ENCODE results near the gene TMEM200B.

The TMEM200B gene

DNA sequence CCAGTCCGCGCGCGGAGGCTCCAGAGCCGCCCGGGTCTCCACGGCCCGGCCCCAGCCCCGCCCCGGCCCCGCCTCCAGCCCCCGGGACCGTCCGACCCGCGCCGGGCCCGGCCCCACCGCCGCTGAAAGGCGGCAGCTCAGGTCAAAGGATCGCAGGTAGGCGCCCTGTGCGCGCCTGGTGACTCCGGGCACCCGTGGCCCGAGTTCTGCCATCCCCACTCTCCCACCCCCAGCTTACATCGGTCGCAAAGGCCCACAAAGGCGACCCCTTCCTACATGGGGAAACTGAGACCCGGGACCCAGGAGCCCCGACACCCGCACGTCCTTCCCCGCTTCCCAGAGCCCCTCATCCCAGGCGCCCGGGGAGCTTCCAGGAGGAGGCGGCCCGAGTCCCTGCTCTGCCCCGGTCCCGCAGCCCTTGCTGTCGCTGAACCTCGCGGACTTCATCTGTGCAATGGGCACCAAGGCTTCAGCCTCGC is at the start of gene TMEM200B:
TSS of gene TMEM200B (minus strand) at position 17 of the 479 bp plus-strand sequence. CDS start 2,075 bp downstream, outside the sequence.
- TF ChIP-seq GATA3 (IDR thresholded peaks at IDR 0.05; ENCODE audit: low read depth, low read length) (no peak), GATA2 (IDR thresholded peaks at IDR 0.05; ENCODE audit: low read depth, low read length) (no peak)

DNA sequence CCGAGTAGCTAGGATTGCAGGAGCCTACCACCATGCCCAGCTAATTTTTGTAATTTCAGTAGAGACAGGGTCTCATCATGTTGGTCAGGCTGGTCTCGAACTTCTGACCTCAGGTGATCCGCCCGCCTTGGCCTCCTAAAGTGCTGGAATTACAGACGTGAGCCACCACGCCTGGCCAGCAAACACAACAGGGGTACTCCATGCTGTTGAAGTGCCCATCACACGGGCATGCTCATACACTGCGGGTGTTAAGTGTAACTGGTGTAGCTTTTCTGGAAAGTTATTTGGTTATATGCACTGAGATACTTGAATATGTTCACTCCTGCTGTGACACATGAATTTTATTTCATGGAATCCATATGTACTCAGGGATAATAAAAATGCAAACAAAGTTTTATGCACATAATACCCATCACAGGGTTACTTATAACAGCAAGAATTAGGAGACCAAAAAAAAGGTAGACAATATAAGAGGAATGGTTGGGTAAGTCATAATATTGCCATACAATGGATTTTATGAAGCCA is 48.8 kb upstream of the TMEM200B start:
- TF ChIP-seq GATA2 (IDR thresholded peaks at IDR 0.05; ENCODE audit: low read depth, low read length) (no peak), GATA3 (IDR thresholded peaks at IDR 0.05; ENCODE audit: low read depth, low read length) (no peak)

DNA sequence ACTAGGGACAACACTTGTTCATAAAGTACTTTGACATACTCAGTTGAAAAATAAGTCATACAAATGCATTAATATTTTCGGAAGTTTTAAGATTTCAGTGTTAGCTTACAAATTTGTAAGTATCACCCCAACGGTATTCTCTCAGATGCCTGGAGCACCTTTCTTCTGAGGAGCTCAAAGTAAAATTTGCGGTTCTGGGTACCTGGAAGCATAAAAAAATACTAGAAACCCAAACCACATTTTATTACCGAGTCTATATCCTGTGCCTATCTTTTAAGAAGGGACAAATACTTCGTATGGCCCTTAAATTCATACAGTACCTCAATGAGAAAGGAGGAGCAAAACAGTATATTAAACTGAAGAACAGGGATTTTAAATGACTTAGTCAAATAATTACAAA is 47.8 kb upstream of the TMEM200B start:
- TF ChIP-seq GATA3 (IDR thresholded peaks at IDR 0.05; ENCODE audit: low read depth, low read length) (no peak), GATA2 (IDR thresholded peaks at IDR 0.05; ENCODE audit: low read depth, low read length) (no peak)

DNA sequence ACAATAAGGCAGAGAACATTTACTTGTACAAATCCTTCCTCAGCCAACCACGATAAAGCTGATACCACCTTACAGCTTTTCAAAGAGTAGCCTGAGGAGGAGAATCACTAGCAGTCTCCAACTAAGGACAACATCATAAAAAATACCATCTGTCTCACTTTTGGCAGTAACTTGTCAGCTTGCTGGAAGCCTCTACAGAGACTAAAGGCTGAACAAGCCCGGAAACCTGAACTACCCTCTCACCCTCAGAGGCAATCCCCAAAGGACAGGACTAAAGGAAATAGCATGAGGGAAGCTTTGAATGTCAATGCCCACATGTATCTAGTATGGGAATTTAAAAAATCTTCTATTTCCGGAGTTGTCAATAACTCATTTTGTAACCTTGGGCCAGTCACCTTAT is 47.4 kb upstream of the TMEM200B start:
- TF ChIP-seq GATA2 (IDR thresholded peaks at IDR 0.05; ENCODE audit: low read depth, low read length) (no peak), GATA3 (IDR thresholded peaks at IDR 0.05; ENCODE audit: low read depth, low read length) (no peak)

DNA sequence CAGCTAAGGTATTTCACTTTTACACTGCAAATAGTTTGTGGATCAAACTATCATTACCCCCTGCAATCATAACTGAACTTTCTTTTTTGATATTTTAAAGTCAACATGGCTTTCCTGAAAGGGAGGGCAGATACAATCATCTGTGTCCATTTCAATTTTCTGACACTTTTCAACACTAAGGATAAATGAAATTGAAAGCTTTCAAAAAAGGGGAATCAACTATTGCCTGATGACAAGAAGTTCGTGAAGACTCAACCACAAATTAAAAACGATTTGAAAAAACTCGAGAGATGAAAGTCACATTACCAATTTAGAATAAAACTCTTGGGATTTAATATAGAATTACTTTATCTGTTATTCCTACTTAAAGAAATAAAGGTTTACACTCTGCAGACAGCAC is 46.3 kb upstream of the TMEM200B start:
- TF ChIP-seq GATA2 (IDR thresholded peaks at IDR 0.05; ENCODE audit: low read depth, low read length) = no peak
- no peak for TF ChIP-seq GATA3 (IDR thresholded peaks at IDR 0.05; ENCODE audit: low read depth, low read length)

DNA sequence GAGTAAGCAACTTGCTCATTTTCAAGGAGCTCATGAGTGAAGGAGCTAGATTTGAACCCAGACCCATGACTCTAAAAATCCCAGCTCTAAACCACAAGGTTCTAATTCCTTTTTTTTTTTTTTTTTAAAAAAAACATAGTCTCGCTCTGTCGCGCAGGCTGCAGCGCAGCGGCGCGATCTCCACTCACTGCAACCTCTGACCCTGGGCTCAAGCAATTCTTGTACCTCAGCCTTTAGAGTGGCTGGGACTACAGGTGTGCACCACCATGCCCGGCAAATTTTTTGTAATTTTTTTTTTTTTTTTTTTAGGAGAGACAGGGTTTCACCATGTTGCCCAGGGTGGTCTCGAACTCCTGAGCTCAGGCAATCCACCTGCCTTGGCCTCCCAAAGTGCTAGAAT is 44.2 kb upstream of the TMEM200B start:
- TF ChIP-seq GATA3 (IDR thresholded peaks at IDR 0.05; ENCODE audit: low read depth, low read length) (no peak), GATA2 (IDR thresholded peaks at IDR 0.05; ENCODE audit: low read depth, low read length) (no peak)

DNA sequence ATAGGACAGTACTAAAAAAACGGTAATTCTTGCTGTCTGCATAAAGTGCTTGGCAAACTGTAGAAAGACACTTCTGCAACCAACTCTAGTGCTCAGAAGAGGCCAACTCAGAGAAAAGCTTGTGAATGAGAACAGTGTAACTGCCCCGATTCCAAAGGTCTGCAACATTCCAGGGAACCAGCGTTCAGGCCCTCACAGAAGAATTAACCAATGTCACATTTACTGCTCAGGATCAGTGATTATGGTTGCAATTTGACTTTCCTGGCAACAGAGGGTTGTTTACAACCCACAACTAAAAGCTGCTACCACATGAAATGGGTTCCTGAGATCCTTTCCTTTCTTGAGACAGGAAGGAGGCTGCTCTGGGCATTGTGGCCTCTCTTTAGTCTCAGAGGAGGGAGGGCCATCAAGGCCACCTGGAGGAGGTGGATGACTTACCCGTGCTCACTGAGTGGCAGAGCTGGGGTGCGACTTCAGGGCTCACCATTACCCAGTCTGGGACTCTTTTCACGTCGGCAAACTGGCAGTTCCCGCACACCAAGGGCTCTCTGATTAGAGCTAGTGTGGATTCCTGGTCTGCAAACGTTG is 42.7 kb upstream of the TMEM200B start:
- TF ChIP-seq GATA3 (IDR thresholded peaks at IDR 0.05; ENCODE audit: low read depth, low read length) (no peak), GATA2 (IDR thresholded peaks at IDR 0.05; ENCODE audit: low read depth, low read length) (no peak)

DNA sequence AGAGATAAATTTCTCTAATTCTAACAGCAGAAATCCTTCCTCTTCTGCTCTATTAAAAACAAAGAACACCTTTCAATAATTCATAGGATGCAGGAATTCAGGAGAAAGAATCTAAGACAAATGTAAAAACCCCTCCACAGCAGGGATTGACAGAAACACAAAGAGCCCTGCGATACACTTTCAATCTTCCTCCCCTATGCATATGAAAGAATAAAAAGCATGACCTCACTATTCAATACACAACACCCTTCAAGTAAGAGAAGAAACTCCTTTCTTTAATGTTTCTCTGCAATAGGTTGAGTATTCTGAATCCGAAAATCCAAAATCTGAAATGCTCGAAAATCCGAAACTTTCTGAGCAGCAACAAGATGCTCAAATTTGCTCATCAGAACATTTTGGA is 40.9 kb upstream of the TMEM200B start:
- TF ChIP-seq GATA2 (IDR thresholded peaks at IDR 0.05; ENCODE audit: low read depth, low read length) (no peak), GATA3 (IDR thresholded peaks at IDR 0.05; ENCODE audit: low read depth, low read length) (no peak)

DNA sequence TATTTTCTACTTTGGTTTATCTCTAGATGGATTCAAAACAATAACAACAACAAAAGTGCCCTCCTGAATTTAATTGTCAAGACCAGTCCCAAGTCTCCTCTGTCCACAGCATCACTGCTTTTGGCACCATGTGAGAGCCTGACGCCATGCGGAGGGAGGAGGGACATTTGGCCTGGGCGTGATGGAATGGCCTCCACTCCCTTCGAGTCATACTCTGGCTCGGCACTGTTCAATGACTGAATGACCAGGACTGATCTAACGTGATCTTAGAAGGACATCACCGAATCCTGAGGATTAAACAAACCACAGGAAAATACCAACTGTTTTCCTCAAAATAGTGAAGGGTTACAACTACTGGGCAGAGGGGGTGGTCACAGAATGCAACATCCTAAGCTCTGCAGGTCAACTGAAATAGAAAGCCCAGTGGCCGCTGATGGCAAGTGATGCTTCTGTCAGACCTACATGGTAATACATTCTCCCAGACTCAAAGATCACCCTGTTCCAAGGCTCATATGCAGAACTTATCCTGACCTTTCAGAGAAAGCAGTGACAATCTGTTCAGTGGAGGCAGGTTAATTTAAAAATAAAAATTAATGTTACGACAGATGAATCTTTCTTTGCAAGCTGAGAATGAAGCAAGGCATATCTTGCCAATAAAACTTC is 38.9 kb upstream of the TMEM200B start:
- TF ChIP-seq GATA2 (IDR thresholded peaks at IDR 0.05; ENCODE audit: low read depth, low read length) = no peak

DNA sequence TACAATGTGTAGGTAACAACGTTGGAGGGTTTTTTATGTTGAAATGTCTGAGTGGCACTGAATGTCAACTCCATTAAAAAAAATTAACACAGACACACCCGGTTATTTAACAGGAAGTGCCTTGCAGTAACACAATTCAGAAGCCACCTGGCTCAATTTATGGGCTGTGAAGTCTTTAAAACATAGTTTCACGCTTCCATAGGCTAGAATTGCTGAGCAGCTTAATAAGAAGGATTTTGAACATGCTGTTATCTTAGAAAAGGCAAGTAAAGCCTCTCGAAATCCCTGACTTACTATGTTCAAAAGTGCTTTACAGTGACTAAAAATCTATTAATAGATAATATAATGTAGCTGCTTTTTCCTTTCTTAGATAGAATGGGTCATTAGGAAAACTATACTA is 38.3 kb upstream of the TMEM200B start:
- TF ChIP-seq GATA2 (IDR thresholded peaks at IDR 0.05; ENCODE audit: low read depth, low read length) = no peak
- TF ChIP-seq GATA3 (IDR thresholded peaks at IDR 0.05; ENCODE audit: low read depth, low read length) = no peak

DNA sequence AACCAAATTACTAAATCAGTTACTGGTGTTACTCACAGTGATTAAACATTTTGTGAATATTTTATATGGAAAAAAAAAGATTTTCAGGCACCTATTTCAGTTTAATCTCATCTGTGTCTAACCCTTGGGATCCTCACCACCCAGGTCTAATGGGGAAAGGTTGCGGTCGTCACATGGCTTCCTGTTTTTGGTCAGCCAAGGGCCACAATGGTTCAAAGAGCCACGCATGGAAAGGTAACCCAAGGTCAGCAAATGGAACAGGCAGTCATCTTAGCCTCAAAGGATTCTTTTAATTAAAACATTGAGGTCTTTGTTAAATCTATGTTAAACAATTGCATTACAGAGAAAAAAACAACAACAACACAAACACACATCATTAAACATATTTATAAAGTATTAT is 36.1 kb upstream of the TMEM200B start:
- TF ChIP-seq GATA2 (IDR thresholded peaks at IDR 0.05; ENCODE audit: low read depth, low read length) (no peak), GATA3 (IDR thresholded peaks at IDR 0.05; ENCODE audit: low read depth, low read length) (no peak)

DNA sequence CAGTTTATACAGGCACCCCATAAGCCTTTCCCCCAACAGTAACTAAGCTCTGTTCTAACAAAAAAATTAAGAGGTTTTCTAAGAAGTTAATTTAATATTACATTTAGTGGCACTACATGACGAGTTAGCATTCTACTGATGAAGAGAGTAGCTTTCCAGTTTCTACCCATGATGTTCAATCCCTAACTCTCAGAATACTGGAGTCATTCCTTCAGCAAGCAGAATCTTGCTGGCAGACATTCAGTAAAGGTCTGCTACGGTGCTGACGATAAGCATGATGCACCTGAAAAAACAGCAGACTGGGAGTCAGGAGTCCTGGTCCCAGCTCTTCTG is 33.5 kb upstream of the TMEM200B start:
- TF ChIP-seq GATA3 (IDR thresholded peaks at IDR 0.05; ENCODE audit: low read depth, low read length) = no peak
- TF ChIP-seq GATA2 (IDR thresholded peaks at IDR 0.05; ENCODE audit: low read depth, low read length) = no peak

DNA sequence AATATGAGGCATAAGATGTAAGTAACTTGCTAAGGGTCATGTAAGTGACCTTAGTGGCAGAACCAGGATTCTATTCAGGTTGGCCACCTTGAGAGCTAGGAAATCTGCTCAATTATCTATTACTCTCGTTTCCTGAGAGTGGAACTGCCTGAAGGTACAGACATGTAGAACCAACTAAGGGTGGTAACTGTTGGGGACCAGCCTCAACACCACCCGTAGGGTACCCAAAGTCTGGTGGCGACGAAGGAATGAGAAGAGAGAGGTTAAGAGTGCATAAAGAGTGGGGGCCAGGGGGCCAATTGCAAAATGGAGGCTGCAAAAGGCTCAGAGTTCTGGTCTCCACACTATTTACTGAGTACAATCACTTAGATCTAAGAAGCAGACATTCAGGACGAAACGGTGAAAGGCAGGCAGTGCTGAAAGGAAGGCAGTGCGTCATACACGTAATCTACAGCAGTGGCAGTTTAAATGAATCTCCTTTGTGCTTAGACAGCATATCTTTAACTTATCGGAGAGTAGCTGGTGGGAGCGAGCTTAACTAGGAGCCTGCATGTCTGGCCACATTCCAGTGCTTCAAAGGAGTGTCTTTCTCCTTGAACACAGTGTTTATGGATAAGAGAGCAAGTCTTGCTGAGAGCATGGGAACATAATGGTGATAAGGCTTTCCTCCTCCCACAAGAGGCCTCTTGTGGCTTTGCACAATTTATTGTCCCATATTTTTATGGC is 33.0 kb upstream of the TMEM200B start:
- TF ChIP-seq GATA2 (IDR thresholded peaks at IDR 0.05; ENCODE audit: low read depth, low read length) (no peak), GATA3 (IDR thresholded peaks at IDR 0.05; ENCODE audit: low read depth, low read length) (no peak)

DNA sequence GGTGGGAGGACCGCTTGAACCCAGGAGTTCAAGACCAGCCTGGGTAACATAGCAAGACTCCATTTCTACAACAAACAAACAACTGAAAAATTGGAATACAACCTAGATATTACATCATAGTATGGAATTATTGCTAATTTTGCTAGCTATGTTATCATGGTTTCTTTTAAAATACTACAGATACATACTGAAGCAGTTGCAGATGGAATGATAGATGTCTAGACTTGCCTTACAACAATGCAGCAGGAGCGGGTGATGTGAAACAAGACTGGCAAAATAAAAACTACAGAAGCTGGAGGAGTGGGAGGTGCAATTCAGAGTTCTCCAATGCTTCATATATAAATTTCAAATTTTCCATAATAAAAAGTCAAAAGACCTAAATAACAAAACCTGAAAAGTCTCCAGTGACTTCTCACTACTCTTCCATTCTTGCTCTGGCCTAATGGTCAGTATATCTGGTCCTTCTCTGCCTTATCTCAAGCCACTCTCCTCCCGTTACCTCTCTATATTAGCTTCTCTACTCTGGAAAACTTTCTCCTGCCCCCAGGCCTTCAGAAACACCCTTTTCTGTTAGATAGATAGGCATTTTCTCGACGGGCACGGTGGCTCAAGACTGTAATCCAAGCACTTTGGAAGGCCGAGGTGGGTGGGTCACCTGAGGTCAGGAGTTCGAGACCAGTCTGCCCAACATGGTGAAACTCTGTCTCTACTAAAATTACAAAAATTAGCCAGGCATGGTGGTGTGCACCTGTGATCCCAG is 28.5 kb upstream of the TMEM200B start:
- TF ChIP-seq GATA2 (IDR thresholded peaks at IDR 0.05; ENCODE audit: low read depth, low read length) (no peak), GATA3 (IDR thresholded peaks at IDR 0.05; ENCODE audit: low read depth, low read length) (no peak)

Measured in SH-SY5Y (cell line).